ENCODE data around the gene SDHAF3.

DNA sequence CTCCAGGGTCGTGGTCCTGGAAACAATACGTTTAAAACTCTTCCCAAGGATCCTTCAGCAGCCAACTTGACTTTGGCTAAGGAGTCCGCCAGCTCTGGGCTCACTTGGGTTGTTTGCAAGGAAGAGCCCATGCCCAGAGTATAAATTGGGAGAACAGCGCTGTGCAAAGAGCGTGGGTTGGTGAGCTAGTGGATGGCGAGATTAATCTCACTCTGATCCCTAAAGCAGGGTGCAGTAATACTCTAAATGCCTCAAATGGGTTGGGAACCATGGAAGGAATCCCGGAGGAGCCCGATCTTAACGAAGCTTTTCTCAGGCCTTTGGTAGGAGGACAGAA lies 495 bp upstream of the SDHAF3 start:
- TF ChIP-seq, protein P1, sequence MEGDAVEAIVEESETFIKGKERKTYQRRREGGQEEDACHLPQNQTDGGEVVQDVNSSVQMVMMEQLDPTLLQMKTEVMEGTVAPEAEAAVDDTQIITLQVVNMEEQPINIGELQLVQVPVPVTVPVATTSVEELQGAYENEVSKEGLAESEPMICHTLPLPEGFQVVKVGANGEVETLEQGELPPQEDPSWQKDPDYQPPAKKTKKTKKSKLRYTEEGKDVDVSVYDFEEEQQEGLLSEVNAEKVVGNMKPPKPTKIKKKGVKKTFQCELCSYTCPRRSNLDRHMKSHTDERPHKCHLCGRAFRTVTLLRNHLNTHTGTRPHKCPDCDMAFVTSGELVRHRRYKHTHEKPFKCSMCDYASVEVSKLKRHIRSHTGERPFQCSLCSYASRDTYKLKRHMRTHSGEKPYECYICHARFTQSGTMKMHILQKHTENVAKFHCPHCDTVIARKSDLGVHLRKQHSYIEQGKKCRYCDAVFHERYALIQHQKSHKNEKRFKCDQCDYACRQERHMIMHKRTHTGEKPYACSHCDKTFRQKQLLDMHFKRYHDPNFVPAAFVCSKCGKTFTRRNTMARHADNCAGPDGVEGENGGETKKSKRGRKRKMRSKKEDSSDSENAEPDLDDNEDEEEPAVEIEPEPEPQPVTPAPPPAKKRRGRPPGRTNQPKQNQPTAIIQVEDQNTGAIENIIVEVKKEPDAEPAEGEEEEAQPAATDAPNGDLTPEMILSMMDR (IDR thresholded peaks at IDR 0.05): no peak
- TF ChIP-seq POLR2A (IDR thresholded peaks at IDR 0.05): no peak

All from right lobe of liver (tissue), 4 donors.